Activated CD8-positive, alpha-beta memory T cell treated with anti-CD3 and anti-CD28 coated beads for 48 hours (primary cell): ENCODE measurements around the gene SART1.
"Not testable (repeated sequence)": the region's sequence is repeated elsewhere in the genome, so short reads cannot be mapped to it uniquely, and the experiment has no call there.

Experiments
- DNase-seq, 3 experiments: peaks; one replicate each; pipeline ENCODE4 v3.0.0-alpha.2; 2020; ENCODE audit warnings: low read depth in 2 of 3, low spot score in 2 of 3

The SART1 gene

GRCh38 chr11:66014804-66015453 lies 53.4 kb downstream of the SART1 start:
- DNase-seq = no peak

- no peak for DNase-seq
Observed at GRCh38 chr11:66015454-66015881, 53.9 kb downstream of the SART1 start.

GRCh38 chr11:66015936-66016792 lies 54.6 kb downstream of the SART1 start:
- DNase-seq = no peak

- no peak for DNase-seq
Observed at GRCh38 chr11:66016793-66017177, 55.3 kb downstream of the SART1 start.

DNA sequence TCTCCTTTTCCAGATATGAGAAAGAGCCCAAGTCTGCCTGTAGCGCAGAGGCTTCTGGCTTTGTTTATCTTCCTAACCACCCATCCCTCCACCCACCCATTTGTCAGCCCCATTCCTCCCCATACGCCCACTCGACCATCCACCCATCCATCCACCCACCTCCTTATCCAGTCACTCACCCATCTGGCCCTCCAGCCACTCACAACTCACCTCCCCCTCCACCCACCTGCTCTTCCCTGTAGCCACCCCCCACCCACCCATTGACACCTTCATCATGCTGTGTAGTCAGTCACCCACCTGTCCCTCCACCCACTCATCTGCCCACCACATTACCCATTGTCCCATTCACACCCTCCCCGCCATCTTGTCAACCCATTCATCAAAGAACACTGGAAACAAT lies 55.8 kb downstream of the SART1 start:
- DNase-seq = no peak

DNA sequence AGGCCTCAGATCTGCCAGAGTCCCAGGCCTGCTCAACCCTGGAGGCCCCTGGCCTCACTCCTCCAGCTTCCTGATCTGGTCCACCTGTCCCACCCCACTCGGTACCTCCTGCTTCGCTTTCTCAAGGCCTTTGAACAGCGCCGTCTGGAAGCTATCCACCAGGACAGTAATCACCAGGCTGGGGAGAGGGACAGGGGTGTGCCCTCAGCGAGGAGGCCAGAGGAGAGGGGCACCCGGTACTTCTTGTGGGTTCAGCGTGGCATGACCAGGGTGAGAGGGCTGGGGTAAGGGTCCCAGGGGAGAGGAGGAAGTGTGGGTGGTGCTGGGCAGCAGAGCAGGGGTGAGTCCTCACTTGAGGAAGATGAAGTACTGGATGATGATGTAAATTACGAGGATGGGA lies 58.7 kb downstream of the SART1 start:
- no peak for DNase-seq

DNA sequence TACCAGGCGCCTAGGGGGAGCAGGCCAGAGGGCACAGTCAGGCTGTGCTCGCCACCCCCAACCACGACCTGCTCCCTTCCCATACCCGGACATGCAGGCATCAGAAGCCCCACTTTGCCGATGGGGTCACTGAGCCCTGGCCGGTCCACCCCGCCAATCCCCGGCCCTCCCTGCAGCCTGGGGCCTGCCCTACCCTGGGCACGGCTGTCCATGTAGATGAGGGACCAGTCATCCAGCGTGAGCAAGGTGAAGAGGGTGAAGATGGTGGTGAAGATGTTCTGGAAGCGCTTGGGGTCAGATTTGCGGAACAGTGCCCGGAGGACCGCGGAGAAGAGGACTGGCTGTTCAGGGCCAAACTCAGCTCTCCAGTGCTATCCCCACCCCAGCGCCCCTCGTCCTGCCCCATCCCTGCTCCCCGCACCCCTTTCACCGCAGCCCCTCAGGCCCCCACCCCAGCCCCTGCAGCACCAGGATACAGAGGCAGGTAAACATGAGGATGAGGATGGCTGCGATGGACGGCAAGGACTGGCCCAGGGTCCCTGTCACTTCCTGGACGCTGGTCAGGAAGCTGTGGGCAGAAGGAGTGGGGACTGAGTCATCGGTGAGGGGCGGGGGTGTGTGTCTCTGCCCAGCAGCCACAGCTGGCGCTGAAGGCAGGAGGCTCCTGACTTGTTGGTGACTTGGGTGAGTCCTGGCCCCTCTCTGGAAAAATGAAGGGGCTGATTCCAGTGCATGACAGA lies 59.3 kb downstream of the SART1 start:
- DNase-seq = peak in 1 of 3 experiments; percentile 9

GRCh38 chr11:66022401-66023185 lies 61.1 kb downstream of the SART1 start:
- peak; percentile 47 to 88 (median 86) for DNase-seq

DNA sequence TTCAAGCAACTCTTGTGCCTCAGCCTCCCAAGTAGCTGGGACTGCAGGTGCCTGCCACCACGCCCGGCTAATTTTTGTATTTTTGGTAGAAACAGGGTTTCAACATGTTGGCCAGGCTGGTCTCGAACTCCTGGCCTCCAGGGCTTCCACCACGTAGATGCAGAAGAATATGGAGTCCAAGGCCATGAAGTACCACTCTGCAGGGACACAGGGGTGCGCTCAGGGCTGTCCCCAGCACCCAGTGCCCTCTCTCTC lies 61.6 kb downstream of the SART1 start:
- not testable (repeated sequence) for DNase-seq

- no peak for DNase-seq
Observed at GRCh38 chr11:66026017-66026529, 64.5 kb downstream of the SART1 start, which contains the start of gene CATSPER1. CATSPER1 (minus strand) TSS chr11:66026479; CDS start chr11:66026379, 100 bp downstream.
